A673 (cell line): ENCODE data around the gene CNGA3. TPM values are rescaled to one million over a fixed set of nuclear protein-coding genes. Genes with fewer than 3 reads are reported as not detected.

Source experiments
- BruUV-seq: library from RNA; stranded (reverse); fragments of 400-500 nt; replicated peaks from 2 replicates; lab custom pipeline; 2021; lab: Mats Ljungman, UMichigan
- CTCF ChIA-PET: fragments of 300-600 bp; sonication (Branson Sonifier 250); formaldehyde crosslinking; loops from one replicate; lab custom pipeline; 2022; ENCODE audit warnings: antibody characterized with exemption; lab: Charles Lee
- POLR2A ChIA-PET: fragments of 300-600 bp; sonication (Branson Sonifier 250); formaldehyde crosslinking; loops from one replicate; lab custom pipeline; 2022; ENCODE audit warnings: antibody characterized with exemption; ENCODE audit not compliant: low non-redundant PET; lab: Charles Lee
- DNase-seq: peaks from one replicate; pipeline ENCODE4 v3.0.0-alpha.2; 2015; ENCODE audit warnings: low spot score
- H3K27ac ChIP-seq: fragments of 200-600 bp; sonication (generic); 2 replicates; pipeline ENCODE4 v1.5.1; 2016; ENCODE audit warnings: mixed run types, low read depth, mild to moderate bottlenecking, mixed read lengths, antibody characterized with exemption, low read length; ENCODE audit not compliant: poor library complexity, severe bottlenecking
- H3K27me3 ChIP-seq: fragments of 200-600 bp; sonication (generic); replicated peaks from 2 replicates; pipeline ENCODE4 v1.6.1; 2017; ENCODE audit warnings: mixed run types, low read depth, mild to moderate bottlenecking, mixed read lengths, antibody characterized with exemption, low read length; ENCODE audit not compliant: insufficient read depth, poor library complexity
- H3K36me3 ChIP-seq: fragments of 200-600 bp; sonication (generic); 2 replicates; pipeline ENCODE4 v1.6.1; 2016; ENCODE audit warnings: mixed run types, mild to moderate bottlenecking, mixed read lengths, antibody characterized with exemption, low read length; ENCODE audit not compliant: insufficient read depth, poor library complexity, severe bottlenecking
- H3K4me1 ChIP-seq: fragments of 200-600 bp; sonication (generic); 2 replicates; pipeline ENCODE4 v1.6.1; 2017; ENCODE audit warnings: mixed run types, mild to moderate bottlenecking, mixed read lengths, antibody characterized with exemption, low read length; ENCODE audit not compliant: insufficient read depth, poor library complexity, severe bottlenecking
- H3K4me3 ChIP-seq: fragments of 200-600 bp; sonication (generic); 2 replicates; pipeline ENCODE4 v1.5.1; 2016; ENCODE audit warnings: low read depth, mixed run types, mild to moderate bottlenecking, mixed read lengths, low read length; ENCODE audit not compliant: poor library complexity, severe bottlenecking
- H3K9me3 ChIP-seq: fragments of 200-600 bp; sonication (generic); 2 replicates; pipeline ENCODE4 v1.6.1; 2016; ENCODE audit warnings: mixed run types, low read depth, mild to moderate bottlenecking, mixed read lengths, antibody characterized with exemption, low read length; ENCODE audit not compliant: poor library complexity, severe bottlenecking
- EZH2 ChIP-seq: fragments of 200-600 bp; sonication (generic); IDR thresholded peaks from 2 replicates; pipeline ENCODE4 v1.6.1; 2017; ENCODE audit warnings: borderline replicate concordance, low read depth, mild to moderate bottlenecking, mixed read lengths, antibody characterized with exemption, low read length; ENCODE audit not compliant: poor library complexity, severe bottlenecking
- intact Hi-C: fragments of 100-400 bp; cut with micrococcal nuclease; formaldehyde crosslinking; loops from one replicate; pipeline ENCODE4 v1.10.0; 2022; ENCODE audit not compliant: unreplicated experiment
- total RNA-seq: library from RNA; stranded (reverse); gene quantifications from 2 replicates; pipeline ENCODE4 v1.2.3, GENCODE V29; 2021
- TF ChIP-seq, protein P1 (sequence below): fragments of 300-800, 200-600 bp; sonication (generic); conservative IDR thresholded peaks from 2 replicates; pipeline ENCODE4 v1.5.1; 2017; ENCODE audit warnings: low read depth, mild to moderate bottlenecking, antibody characterized with exemption, low read length, moderate library complexity, mixed read lengths

CNGA3 gene
- total RNA-seq, 1 experiment from 2014 or later = not detected

- BruUV-seq = no TSS peak
- intact Hi-C loops = no loop called here
- Histone ChIP-seq H3K4me1 (no peaks in the 10 kb centered on the region), H3K9me3 (no peaks in the 10 kb centered on the region), H3K27ac (no peak overlapping the region), H3K4me3 (no peak overlapping the region), H3K27me3 (peaks cover 33% of the 10 kb centered on the region), H3K36me3 (no peaks in the 10 kb centered on the region)
- ChIA-PET POLR2A (no interaction called here), CTCF (no interaction called here)
- TF ChIP-seq EZH2 = no peak
- TF ChIP-seq, protein P1, sequence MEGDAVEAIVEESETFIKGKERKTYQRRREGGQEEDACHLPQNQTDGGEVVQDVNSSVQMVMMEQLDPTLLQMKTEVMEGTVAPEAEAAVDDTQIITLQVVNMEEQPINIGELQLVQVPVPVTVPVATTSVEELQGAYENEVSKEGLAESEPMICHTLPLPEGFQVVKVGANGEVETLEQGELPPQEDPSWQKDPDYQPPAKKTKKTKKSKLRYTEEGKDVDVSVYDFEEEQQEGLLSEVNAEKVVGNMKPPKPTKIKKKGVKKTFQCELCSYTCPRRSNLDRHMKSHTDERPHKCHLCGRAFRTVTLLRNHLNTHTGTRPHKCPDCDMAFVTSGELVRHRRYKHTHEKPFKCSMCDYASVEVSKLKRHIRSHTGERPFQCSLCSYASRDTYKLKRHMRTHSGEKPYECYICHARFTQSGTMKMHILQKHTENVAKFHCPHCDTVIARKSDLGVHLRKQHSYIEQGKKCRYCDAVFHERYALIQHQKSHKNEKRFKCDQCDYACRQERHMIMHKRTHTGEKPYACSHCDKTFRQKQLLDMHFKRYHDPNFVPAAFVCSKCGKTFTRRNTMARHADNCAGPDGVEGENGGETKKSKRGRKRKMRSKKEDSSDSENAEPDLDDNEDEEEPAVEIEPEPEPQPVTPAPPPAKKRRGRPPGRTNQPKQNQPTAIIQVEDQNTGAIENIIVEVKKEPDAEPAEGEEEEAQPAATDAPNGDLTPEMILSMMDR = no peak
- no peak for DNase-seq
These were observed 32.6 kb downstream of the CNGA3 start for GRCh38 chr2:98378901-98379300.

GRCh38 chr2:98379311-98380202 is 33.3 kb downstream of the CNGA3 start:
- no peak for DNase-seq
- ChIA-PET CTCF (interaction anchor here (0.6 kb wide), 1 partner anchor 1798 kb away, joined by 7 read pairs; no protein-coding TSS in a partner anchor), POLR2A (no interaction called here)
- intact Hi-C loops = no loop called here
- no peak for TF ChIP-seq EZH2
- TF ChIP-seq, protein P1 = no peak
- Histone ChIP-seq H3K9me3 (no peaks in the 10 kb centered on the region), H3K4me1 (no peaks in the 10 kb centered on the region), H3K27ac (no peak overlapping the region), H3K36me3 (no peaks in the 10 kb centered on the region), H3K4me3 (no peak overlapping the region), H3K27me3 (peaks cover 26% of the 10 kb centered on the region)
- no TSS peak for BruUV-seq

GRCh38 chr2:98380203-98380535 is 33.9 kb downstream of the CNGA3 start:
- BruUV-seq = no TSS peak
- POLR2A ChIA-PET = interaction anchor here (0.5 kb wide), 1 partner anchor 1802 kb away, joined by 4 read pairs; no protein-coding TSS in a partner anchor
- intact Hi-C loops = no loop called here
- Histone ChIP-seq H3K36me3 (no peaks in the 10 kb centered on the region), H3K9me3 (no peaks in the 10 kb centered on the region), H3K4me3 (no peak overlapping the region), H3K27me3 (peaks cover 20% of the 10 kb centered on the region), H3K4me1 (no peaks in the 10 kb centered on the region), H3K27ac (no peak overlapping the region)
- DNase-seq = no peak
- TF ChIP-seq, protein P1 = no peak
- no peak for TF ChIP-seq EZH2
- CTCF ChIA-PET = no interaction called here
